ENCODE results near the gene TSPEAR. TPM values are rescaled to one million over a fixed set of nuclear protein-coding genes. Genes with fewer than 3 reads are reported as not detected.

Gene TSPEAR
- total and polyA plus RNA-seq, 2 of the 13 experiments (the other 11 are each of a cell fraction or from before 2014, with no cell fraction given) = 0.07 to 0.32 TPM

- H2AFZ ChIP-seq (ENCODE audit: low read length) = no peak overlapping the region
- CTCF ChIA-PET (ENCODE audit: low intra/inter-chr PET ratio, low total read pairs) = no interaction called here
- H3K27ac ChIP-seq (ENCODE audit: extremely low read length, insufficient read depth, low read length) = peak overlapping the region; percentile 38
- TF ChIP-seq TFDP2 (CRISPR knock-in tag; IDR thresholded peaks at IDR 0.05) (0 out of 2 replicates have a peak, but pooled peaks have one; percentile 5), AGO2 (optimal IDR thresholded peaks at IDR 0.05; ENCODE audit: low read depth, low read length) (peak; percentile 16), HHEX (CRISPR knock-in tag; IDR thresholded peaks at IDR 0.05) (no peak)
- no peaks in the 10 kb centered on the region for H3K27me3 ChIP-seq (ENCODE audit: control insufficient read depth in 1 of 2, insufficient read depth in 2 of 2, low read length in 2 of 2)
- H3K36me3 ChIP-seq (replicated peaks in 1 of 2; ENCODE audit: control insufficient read depth in 1 of 2, insufficient read depth in 2 of 2, low read length in 2 of 2) = peaks cover 1 to 5% of the 10 kb centered on the region in 2 experiments; a peak in 2 of 5 replicates
- 94% methylated on average over 27 of the region's 27 CpGs for WGBS (ENCODE audit: low lambda C conversion rate)
- H3K4me3 ChIP-seq (replicated peaks in 1 of 3; ENCODE audit: insufficient read depth in 1 of 3, low read depth in 2 of 3, low read length in 3 of 3) = no peak overlapping the region
- POLR2A ChIA-PET = interaction anchor here (0.9 to 2.9 kb wide), 3 partner anchors 9 to 20 kb away, joined by 3 to 12 read pairs (median 4); no protein-coding TSS in a partner anchor
- intact Hi-C loops (cut with micrococcal nuclease; ENCODE audit: unreplicated experiment) (no loop called here), in situ Hi-C loops (cut with HindIII; ENCODE audit: extremely low pct_ligation_motif_present, low pct_unique_long_range_greater_than_20kb) (no loop called here)
- peaks cover 36% of the 10 kb centered on the region for H3K4me1 ChIP-seq (ENCODE audit: insufficient read depth, low read length)
- FAIRE-seq (no peak), ATAC-seq (no peak), DNase-seq (ENCODE audit: low spot score) (no peak)
- BruUV-seq (replicated peaks) = no TSS peak
- H3K4me2 ChIP-seq (ENCODE audit: low read depth, low read length) = no peak overlapping the region
- H4K20me1 ChIP-seq (ENCODE audit: insufficient read depth, low read length) = no peaks in the 10 kb centered on the region
- peaks cover 15% of the 10 kb centered on the region for H3K9me3 ChIP-seq (ENCODE audit: low read length)
- H3K79me2 ChIP-seq (ENCODE audit: insufficient read depth, low read length) = no peaks in the 10 kb centered on the region
- H3K9ac ChIP-seq (ENCODE audit: insufficient read depth, low read depth, low read length) = no peak overlapping the region
These were observed 214.5 kb downstream of the TSPEAR start for GRCh38 chr21:44496564-44497550.
